DOHH2 (cell line): ENCODE results near the gene TRABD.

Experiments used
- H3F3A ChIP-seq: fragments of 200-600 bp; sonication (generic), shearing (Covaris generic); 2 replicates; pipeline ENCODE4 v1.6.0; 2016; ENCODE audit warnings: antibody characterized with exemption, mild to moderate bottlenecking; ENCODE audit not compliant: control insufficient read depth, insufficient read depth
- H3K27ac ChIP-seq: fragments of 200-600 bp; sonication (generic); 2 replicates; pipeline ENCODE4 v1.5.1; 2014; ENCODE audit warnings: low read depth, mild to moderate bottlenecking, low read length, moderate library complexity
- H3K27me3 ChIP-seq: fragments of 200-600 bp; sonication (generic); 2 replicates; pipeline ENCODE4 v1.6.1; 2014; ENCODE audit warnings: mild to moderate bottlenecking, low read length, mixed read lengths; ENCODE audit not compliant: control insufficient read depth
- H3K36me3 ChIP-seq: fragments of 200-600 bp; sonication (generic); 2 replicates; pipeline ENCODE4 v1.6.1; 2014; ENCODE audit warnings: mild to moderate bottlenecking, low read length, moderate library complexity, mixed read lengths; ENCODE audit not compliant: control insufficient read depth
- H3K4me1 ChIP-seq: fragments of 200-600 bp; sonication (generic); 2 replicates; pipeline ENCODE4 v1.6.1; 2014; ENCODE audit warnings: mild to moderate bottlenecking, low read length, mixed read lengths; ENCODE audit not compliant: control insufficient read depth
- H3K4me2 ChIP-seq: fragments of 200-600 bp; sonication (generic); 2 replicates; pipeline ENCODE4 v1.6.0; 2014; ENCODE audit warnings: mild to moderate bottlenecking, low read length, moderate library complexity
- H3K4me3 ChIP-seq: fragments of 200-600 bp; sonication (generic); 2 replicates; pipeline ENCODE4 v1.5.1; 2014; ENCODE audit warnings: mild to moderate bottlenecking, low read length, mixed read lengths
- H3K79me2 ChIP-seq: fragments of 200-600 bp; sonication (generic); 2 replicates; pipeline ENCODE4 v1.6.1; 2014; ENCODE audit warnings: mild to moderate bottlenecking, low read length, mixed read lengths; ENCODE audit not compliant: control insufficient read depth
- H3K9me2 ChIP-seq: fragments of 200-600 bp; sonication (generic); replicated peaks from 2 replicates; pipeline ENCODE4 v1.6.1; 2014; ENCODE audit warnings: mild to moderate bottlenecking, low read length, mixed read lengths; ENCODE audit not compliant: control insufficient read depth
- H3K9me3 ChIP-seq: fragments of 200-600 bp; sonication (generic); 2 replicates; pipeline ENCODE4 v1.6.1; 2014; ENCODE audit warnings: antibody characterized with exemption, low read length, mixed read lengths; ENCODE audit not compliant: control insufficient read depth, insufficient read depth
- H4K20me1 ChIP-seq: fragments of 200-600 bp; sonication (generic); 2 replicates; pipeline ENCODE4 v1.6.0; 2014; ENCODE audit warnings: low read depth, mild to moderate bottlenecking, antibody characterized with exemption, low read length, moderate library complexity; ENCODE audit not compliant: control insufficient read depth, insufficient read depth
- CTCF ChIP-seq: fragments of 200-600 bp; sonication (generic); IDR thresholded peaks from one replicate; pipeline ENCODE4 v1.5.1; 2014; ENCODE audit warnings: antibody characterized with exemption, mild to moderate bottlenecking, low read depth, low read length; ENCODE audit not compliant: poor library complexity, severe bottlenecking
- EZH2phosphoT487 ChIP-seq: fragments of 200-600 bp; sonication (generic); IDR thresholded peaks from 2 replicates; pipeline ENCODE4 v1.6.1; 2017; ENCODE audit warnings: borderline replicate concordance, mild to moderate bottlenecking, antibody characterized with exemption, low read length, moderate library complexity, mixed read lengths

The TRABD gene

GRCh38 chr22:50244420-50245213, 58.9 kb downstream of the TRABD start, which contains the start of gene TUBGCP6:
TSS of gene TUBGCP6 (minus strand) at chr22:50245023. CDS start at chr22:50244459, 564 bp downstream.
- peaks cover 10% of the 10 kb centered on the region; the same call in 1 of the 2 replicates for H4K20me1 ChIP-seq

GRCh38 chr22:50245214-50246072, 59.7 kb downstream of the TRABD start:
- H3K9me3 ChIP-seq, result no peaks in the 10 kb centered on the region
- peaks cover 5% of the 10 kb centered on the region; the same call in 1 of the 2 replicates for H4K20me1 ChIP-seq
- H3K79me2 ChIP-seq, result peaks cover 71% of the 10 kb centered on the region
- H3K4me1 ChIP-seq, result peaks cover 38% of the 10 kb centered on the region
- peaks cover 36% of the 10 kb centered on the region for H3K36me3 ChIP-seq
- no peaks in the 10 kb centered on the region for H3K9me2 ChIP-seq
- peak overlapping the region; percentile 67 for H3K27ac ChIP-seq
- peak overlapping the region; percentile 87 for H3K4me2 ChIP-seq
- TF ChIP-seq CTCF (no peak), EZH2phosphoT487 (no peak)
- peaks cover 4% of the 10 kb centered on the region; the same call in 1 of the 2 replicates for H3F3A ChIP-seq
- peak overlapping the region; percentile 90 for H3K4me3 ChIP-seq
- H3K27me3 ChIP-seq, result no peaks in the 10 kb centered on the region

More at GRCh38 chr22:50244420-50245213, 58.9 kb downstream of the TRABD start, which contains the start of gene TUBGCP6:
- H3F3A ChIP-seq, result peaks cover 4% of the 10 kb centered on the region; the same call in 1 of the 2 replicates
- H3K4me1 ChIP-seq, result peaks cover 30% of the 10 kb centered on the region
- peak within 1 kb of the TSS; percentile 90 for H3K4me3 ChIP-seq
- TF ChIP-seq EZH2phosphoT487 (no peak), CTCF (peak; percentile 20)
- peaks cover 42% of the 10 kb centered on the region for H3K36me3 ChIP-seq
- no peaks in the 10 kb centered on the region for H3K9me2 ChIP-seq
- H3K4me2 ChIP-seq, result peak within 1 kb of the TSS; percentile 87
- no peaks in the 10 kb centered on the region for H3K27me3 ChIP-seq
- peaks cover 71% of the 10 kb centered on the region for H3K79me2 ChIP-seq
- H3K27ac ChIP-seq, result peak within 1 kb of the TSS; percentile 67
- H3K9me3 ChIP-seq, result no peaks in the 10 kb centered on the region

GRCh38 chr22:50246242-50247175, 60.8 kb downstream of the TRABD start:
- no peak for TF ChIP-seq EZH2phosphoT487
- TF ChIP-seq CTCF, result no peak
- peaks cover 37% of the 10 kb centered on the region for H3K4me1 ChIP-seq
- no peaks in the 10 kb centered on the region for H3K27me3 ChIP-seq
- no peaks in the 10 kb centered on the region for H3K9me2 ChIP-seq
- H3F3A ChIP-seq, result peaks cover 4% of the 10 kb centered on the region; the same call in 1 of the 2 replicates
- peaks cover 3% of the 10 kb centered on the region; the same call in 1 of the 2 replicates for H4K20me1 ChIP-seq
- no peaks in the 10 kb centered on the region for H3K9me3 ChIP-seq
- peak overlapping the region; percentile 87 for H3K4me2 ChIP-seq
- peaks cover 34% of the 10 kb centered on the region for H3K36me3 ChIP-seq
- peak overlapping the region; percentile 90; the same call in 1 of the 2 replicates for H3K4me3 ChIP-seq
- H3K27ac ChIP-seq, result no peak overlapping the region
- H3K79me2 ChIP-seq, result peaks cover 65% of the 10 kb centered on the region
